Neural crest cell (in vitro differentiated cells): ENCODE results near the gene ADAMTS9. TPM values are rescaled to one million over a fixed set of nuclear protein-coding genes. Genes with fewer than 3 reads are reported as not detected.
"Not testable (repeated sequence)": the region's sequence is repeated elsewhere in the genome, so short reads cannot be mapped to it uniquely, and the experiment has no call there.

ENCODE experiments used
- DNase-seq: peaks from one replicate; pipeline ENCODE4 v3.0.0; 2021; ENCODE audit warnings: low read depth, mixed read lengths, low spot score
- H3K27ac Mint-ChIP-seq: one replicate; pipeline ENCODE4 v1.8.0; 2021; ENCODE audit warnings: mild to moderate bottlenecking, mixed read lengths; ENCODE audit not compliant: unreplicated experiment
- H3K27me3 Mint-ChIP-seq: 2 replicates; pipeline ENCODE4 v1.8.0; 2021; ENCODE audit warnings: low read depth, mild to moderate bottlenecking, mixed read lengths
- H3K36me3 Mint-ChIP-seq: 2 replicates; pipeline ENCODE4 v1.8.0; 2021; ENCODE audit warnings: low read depth, mild to moderate bottlenecking, mixed read lengths
- H3K4me1 Mint-ChIP-seq: 2 replicates; pipeline ENCODE4 v1.8.0; 2021; ENCODE audit warnings: mixed read lengths
- H3K4me3 Mint-ChIP-seq: one replicate; pipeline ENCODE4 v1.8.0; 2021; ENCODE audit warnings: mild to moderate bottlenecking, mixed read lengths
- H3K9me3 Mint-ChIP-seq: 2 replicates; pipeline ENCODE4 v1.8.0; 2021; ENCODE audit warnings: mixed read lengths
- total RNA-seq: library from RNA; stranded (reverse); gene quantifications from 2 replicates; pipeline ENCODE4 v1.2.1, GENCODE V29; 2021
- TF ChIP-seq, protein P1 (sequence below): fragments of 200-600 bp; sonication (generic); conservative IDR thresholded peaks from 2 replicates; pipeline ENCODE4 v1.5.0; 2021; ENCODE audit warnings: antibody characterized with exemption, mild to moderate bottlenecking

The ADAMTS9 gene
- total RNA-seq, 1 donor from 2014 or later: 15.1 TPM

DNA sequence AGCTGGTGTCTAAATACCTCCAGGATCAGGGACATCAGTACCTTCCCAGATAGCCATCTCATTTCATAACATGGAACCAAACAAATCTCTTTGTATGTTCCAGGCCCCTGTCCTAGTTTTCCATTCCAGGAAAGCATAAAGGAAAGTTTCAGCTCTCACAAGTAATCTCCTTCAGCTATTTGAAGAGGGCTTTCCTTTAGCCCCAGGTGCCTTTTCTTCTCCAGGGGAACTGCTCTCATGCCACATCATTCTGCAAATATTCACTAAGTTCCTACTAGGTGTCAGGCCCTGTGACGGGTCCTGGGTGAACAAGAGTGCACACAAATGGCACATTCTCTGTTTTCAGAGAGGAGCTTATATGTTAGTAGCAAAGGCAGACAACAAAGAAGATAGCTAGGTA lies 136.1 kb downstream of the ADAMTS9 start:
- H3K27me3 Mint-ChIP-seq: no peaks in the 10 kb centered on the region
- no peak overlapping the region for H3K4me3 Mint-ChIP-seq
- no peak overlapping the region for H3K27ac Mint-ChIP-seq

DNA sequence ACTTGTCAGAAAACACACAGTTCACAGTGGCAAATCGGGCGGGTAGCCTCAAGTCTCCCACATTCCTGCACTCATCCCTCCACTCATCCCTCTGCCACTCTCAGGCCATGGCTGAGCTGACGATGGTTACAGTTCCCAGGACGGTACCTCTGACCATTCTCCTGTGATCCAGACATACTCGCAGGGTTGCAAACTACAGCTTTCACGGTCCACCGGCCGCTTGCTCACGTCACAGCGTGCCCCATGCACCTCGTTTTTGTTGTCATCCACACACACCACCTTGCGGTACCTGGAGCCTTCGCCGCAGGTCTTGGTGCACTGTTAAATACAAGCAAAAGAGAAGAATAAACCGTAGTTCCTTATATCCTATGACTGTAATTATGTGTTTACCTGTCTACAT lies 137.1 kb downstream of the ADAMTS9 start:
- no peak for DNase-seq
- peaks cover 5% of the 10 kb centered on the region for H3K36me3 Mint-ChIP-seq
- H3K9me3 Mint-ChIP-seq: no peaks in the 10 kb centered on the region
- H3K4me1 Mint-ChIP-seq: peaks cover 20% of the 10 kb centered on the region
- TF ChIP-seq, protein P1, sequence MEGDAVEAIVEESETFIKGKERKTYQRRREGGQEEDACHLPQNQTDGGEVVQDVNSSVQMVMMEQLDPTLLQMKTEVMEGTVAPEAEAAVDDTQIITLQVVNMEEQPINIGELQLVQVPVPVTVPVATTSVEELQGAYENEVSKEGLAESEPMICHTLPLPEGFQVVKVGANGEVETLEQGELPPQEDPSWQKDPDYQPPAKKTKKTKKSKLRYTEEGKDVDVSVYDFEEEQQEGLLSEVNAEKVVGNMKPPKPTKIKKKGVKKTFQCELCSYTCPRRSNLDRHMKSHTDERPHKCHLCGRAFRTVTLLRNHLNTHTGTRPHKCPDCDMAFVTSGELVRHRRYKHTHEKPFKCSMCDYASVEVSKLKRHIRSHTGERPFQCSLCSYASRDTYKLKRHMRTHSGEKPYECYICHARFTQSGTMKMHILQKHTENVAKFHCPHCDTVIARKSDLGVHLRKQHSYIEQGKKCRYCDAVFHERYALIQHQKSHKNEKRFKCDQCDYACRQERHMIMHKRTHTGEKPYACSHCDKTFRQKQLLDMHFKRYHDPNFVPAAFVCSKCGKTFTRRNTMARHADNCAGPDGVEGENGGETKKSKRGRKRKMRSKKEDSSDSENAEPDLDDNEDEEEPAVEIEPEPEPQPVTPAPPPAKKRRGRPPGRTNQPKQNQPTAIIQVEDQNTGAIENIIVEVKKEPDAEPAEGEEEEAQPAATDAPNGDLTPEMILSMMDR: no peak
- H3K27me3 Mint-ChIP-seq: no peaks in the 10 kb centered on the region
- H3K4me3 Mint-ChIP-seq: no peak overlapping the region
- no peak overlapping the region for H3K27ac Mint-ChIP-seq

More for the DNA sequence above, 136.1 kb downstream of the ADAMTS9 start:
- DNase-seq: no peak
- TF ChIP-seq, protein P1: no peak
- peaks cover 5% of the 10 kb centered on the region for H3K36me3 Mint-ChIP-seq
- no peaks in the 10 kb centered on the region for H3K9me3 Mint-ChIP-seq
- H3K4me1 Mint-ChIP-seq: peaks cover 15% of the 10 kb centered on the region

DNA sequence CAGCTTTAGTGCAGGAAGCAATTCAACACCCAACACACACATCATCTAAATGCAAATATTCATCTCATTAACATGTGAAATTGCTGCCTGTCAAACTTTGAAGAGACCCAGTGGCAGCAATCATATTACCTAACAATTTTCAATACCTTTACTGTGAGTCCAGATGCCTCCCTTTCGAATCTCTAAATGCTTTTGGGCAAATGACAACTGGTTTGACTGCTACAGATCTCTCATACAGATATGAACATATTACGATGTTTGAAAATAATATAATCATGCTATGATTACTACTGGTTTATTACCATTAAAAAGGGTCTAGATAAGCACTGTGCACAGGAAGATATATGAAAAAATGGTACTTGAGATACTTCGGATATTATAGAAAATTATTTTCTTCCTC lies 137.9 kb downstream of the ADAMTS9 start:
- H3K36me3 Mint-ChIP-seq: peaks cover 5% of the 10 kb centered on the region
- no peaks in the 10 kb centered on the region for H3K9me3 Mint-ChIP-seq
- no peaks in the 10 kb centered on the region for H3K27me3 Mint-ChIP-seq
- H3K27ac Mint-ChIP-seq: no peak overlapping the region
- no peak overlapping the region for H3K4me3 Mint-ChIP-seq
- TF ChIP-seq, protein P1: no peak
- peaks cover 20% of the 10 kb centered on the region for H3K4me1 Mint-ChIP-seq
- no peak for DNase-seq

DNA sequence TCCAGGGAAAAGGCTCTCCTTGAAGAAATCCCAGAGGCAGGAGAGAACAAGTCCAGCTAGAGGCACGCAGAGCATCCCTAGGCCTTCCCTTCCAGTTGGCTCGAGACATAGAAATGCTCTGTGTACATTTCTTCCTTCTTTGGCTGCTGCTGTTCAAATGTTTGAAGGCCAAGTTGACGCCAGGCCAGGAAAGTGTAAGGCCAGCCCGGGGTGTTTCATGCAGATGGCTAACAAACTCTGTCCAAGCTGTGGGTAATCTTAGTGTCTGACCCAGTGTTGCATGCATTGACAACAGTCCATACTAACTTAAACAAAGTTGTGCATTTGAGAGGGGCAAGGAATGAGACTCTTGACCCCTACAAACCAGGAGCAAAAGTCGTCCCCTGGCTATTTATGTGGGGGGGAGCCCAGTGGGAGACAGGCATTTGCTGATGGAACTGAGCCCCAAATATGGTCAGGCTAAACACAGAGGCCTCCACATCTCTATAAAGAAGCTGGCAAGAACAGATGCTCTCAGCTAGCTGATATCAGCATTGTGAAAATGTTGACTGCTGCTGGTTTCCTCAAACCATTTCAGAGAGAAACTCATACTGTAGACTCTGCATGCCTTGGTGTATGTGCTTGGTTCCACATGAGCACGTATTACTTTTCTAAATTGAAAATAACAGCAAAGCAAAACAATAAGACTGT lies 139.5 kb downstream of the ADAMTS9 start:
- Mint-ChIP-seq H3K27me3 (no peaks in the 10 kb centered on the region), H3K4me1 (peaks cover 20% of the 10 kb centered on the region), H3K9me3 (no peaks in the 10 kb centered on the region), H3K27ac (no peak overlapping the region), H3K4me3 (no peak overlapping the region), H3K36me3 (peaks cover 11% of the 10 kb centered on the region)
- TF ChIP-seq, protein P1: no peak
- DNase-seq: no peak

DNA sequence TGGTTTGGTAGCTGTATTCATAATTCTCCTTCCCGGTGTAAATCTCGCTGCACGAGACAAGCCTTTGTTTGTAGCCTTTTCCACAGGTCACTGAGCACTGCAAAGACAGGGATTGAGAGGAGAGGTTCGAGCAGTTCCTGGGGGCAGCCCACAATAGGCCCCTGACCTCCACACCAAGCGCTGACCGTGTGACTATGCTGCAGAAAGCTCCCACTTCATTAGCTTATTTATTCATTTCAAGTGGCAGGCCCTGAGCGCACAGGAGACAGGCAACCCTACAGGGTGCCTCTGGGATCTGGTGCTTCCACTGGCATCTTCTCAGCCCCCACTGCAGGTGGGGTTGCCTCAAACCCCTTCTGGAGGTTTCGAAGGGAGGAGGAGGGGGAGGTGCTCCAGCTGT lies 140.9 kb downstream of the ADAMTS9 start:
- Mint-ChIP-seq H3K4me3 (no peak overlapping the region), H3K27me3 (no peaks in the 10 kb centered on the region), H3K36me3 (peaks cover 16% of the 10 kb centered on the region), H3K9me3 (no peaks in the 10 kb centered on the region), H3K4me1 (peaks cover 20% of the 10 kb centered on the region), H3K27ac (peak overlapping the region; percentile 79)
- no peak for DNase-seq
- TF ChIP-seq, protein P1: no peak

DNA sequence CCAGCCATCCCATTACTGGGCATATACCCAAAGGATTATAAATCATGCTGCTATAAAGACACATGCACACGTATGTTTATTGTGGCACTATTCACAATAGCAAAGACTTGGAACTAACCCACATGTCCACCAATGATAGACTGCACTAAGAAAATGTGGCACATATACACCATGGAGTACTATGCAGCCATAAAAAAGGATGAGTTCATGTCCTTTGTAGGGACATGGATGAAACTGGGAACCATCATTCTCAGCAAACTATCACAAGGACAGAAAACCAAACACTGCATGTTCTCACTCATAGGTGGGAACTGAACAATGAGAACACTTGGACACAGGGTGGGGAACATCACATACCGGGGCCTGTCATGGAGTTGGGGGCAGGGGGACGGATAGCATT lies 142.6 kb downstream of the ADAMTS9 start:
- peaks cover 19% of the 10 kb centered on the region for H3K36me3 Mint-ChIP-seq
- not testable (repeated sequence) for H3K4me3 Mint-ChIP-seq, DNase-seq

More for the DNA sequence above, 142.6 kb downstream of the ADAMTS9 start:
- H3K27me3 Mint-ChIP-seq, H3K27ac Mint-ChIP-seq, H3K9me3 Mint-ChIP-seq: not testable (repeated sequence)
- H3K4me1 Mint-ChIP-seq: peaks cover 24% of the 10 kb centered on the region
